Measurements from ENCODE around the gene PAK4.

The PAK4 gene

DNA sequence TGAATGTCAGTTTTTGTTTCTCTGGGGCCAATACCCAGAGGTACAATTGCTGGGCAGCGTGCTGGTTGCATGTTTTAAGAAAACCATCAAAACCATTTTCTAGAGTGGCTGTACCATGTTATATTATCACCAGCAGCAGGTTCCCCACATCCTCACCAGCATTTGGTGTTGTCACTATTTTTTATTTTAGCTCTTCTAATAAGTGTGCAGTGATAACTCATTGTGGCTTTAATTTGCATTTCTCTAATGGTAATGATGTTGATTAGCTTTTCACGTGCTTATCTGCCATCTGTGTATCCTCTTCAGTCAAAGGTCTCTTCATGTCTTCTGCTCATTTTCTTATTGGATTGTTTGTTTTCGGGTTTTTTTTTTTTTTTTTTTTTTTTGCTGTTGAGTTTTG lies 21.9 kb downstream of the PAK4 start:
- DNase-seq = no peak

DNA sequence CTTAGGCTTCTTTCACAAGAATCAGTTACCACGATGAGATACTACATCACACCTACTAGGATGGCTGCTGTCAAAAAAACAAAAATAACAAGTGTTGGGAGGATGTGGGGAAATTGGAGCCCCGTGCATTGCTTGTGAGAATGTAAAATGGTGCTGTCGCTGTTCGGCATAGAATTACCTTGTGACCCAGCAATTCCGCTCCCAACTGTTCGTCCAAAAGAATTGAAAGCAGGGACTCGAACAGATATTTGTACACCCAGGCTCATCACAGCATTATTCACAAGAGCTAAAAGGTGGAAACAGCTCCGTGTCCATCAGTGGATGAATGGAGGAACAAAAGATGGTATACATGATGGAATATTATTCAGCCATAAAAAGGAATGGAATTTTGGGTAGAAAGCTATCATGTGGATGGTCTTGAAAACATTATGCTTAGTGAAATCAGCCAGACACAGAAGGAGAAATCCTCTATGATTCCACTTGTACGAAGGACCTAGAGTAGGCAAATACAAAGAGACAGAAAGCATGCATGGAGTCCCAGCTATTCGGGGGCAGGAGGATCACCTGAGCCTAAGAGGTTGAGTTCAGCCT lies 23.4 kb downstream of the PAK4 start:
- DNase-seq = no peak

GRCh38 chr19:39150235-39150634 lies 24.6 kb downstream of the PAK4 start:
- DNase-seq = no peak

DNA sequence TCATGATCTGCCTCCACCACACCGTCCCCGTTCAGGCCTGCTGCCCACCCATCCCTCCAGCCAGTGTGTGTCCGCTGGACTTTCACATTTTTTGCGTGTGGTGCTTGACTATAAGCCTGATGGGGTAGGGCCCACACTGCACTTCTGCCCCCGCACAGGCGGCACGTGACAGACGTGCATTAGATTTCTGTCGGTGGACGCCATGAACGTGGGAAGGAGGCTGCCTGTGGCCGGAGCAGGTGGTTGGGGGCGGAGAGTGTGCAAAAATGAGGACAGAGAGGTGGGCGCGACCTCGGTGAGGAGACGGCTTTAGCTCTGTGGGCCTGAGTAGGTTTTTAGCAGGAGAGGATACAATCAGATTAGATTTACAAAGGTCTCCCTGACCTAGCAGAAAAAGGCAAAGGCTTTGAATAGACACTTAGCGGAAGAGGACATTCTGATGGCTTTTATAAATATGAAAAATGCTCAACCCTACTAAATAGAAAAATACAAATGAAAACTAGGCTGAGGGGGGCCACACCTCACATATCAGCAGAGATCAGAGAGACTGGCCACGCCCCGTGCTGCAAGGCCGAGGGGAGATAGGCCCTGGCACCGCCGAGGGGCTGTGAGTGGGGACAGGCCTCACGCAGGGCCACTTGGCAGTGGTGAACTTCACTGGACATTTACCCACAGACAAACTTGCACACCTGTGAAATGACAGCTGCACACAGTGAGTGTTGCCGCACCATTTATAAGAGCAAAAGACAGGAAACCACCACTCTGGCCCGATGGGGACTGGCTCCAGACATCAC lies 25.4 kb downstream of the PAK4 start:
- DNase-seq = no peak

GRCh38 chr19:39152066-39152465 lies 26.5 kb downstream of the PAK4 start:
- no peak for DNase-seq

DNA sequence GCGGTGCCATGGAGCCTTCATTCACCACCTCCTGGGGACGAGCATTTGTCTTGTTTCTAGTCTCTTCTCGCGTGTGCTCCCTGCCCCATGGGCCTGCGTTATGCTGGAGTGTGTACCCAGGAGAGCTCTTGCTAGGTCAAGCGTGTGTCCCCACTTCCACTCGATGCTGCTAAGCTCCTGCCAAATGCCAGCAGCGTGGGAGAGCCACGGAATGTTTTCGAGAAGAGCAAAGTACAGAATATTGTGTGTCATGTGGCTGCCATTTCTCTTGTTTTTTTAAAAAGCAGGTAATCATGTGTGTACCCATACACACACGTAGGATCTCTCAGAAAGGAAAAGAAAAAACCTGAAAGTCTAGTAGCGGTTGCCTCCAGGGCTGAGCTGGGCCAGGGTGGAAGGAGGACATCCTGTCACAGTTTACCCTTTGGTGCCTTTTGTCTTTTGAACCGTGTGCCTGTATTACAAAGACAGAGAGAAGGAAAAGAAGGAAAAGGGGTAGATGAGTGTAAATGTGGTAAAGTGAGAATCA lies 28.6 kb downstream of the PAK4 start:
- no peak for DNase-seq

GRCh38 chr19:39154629-39155100 lies 29.1 kb downstream of the PAK4 start:
- no peak for DNase-seq

DNA sequence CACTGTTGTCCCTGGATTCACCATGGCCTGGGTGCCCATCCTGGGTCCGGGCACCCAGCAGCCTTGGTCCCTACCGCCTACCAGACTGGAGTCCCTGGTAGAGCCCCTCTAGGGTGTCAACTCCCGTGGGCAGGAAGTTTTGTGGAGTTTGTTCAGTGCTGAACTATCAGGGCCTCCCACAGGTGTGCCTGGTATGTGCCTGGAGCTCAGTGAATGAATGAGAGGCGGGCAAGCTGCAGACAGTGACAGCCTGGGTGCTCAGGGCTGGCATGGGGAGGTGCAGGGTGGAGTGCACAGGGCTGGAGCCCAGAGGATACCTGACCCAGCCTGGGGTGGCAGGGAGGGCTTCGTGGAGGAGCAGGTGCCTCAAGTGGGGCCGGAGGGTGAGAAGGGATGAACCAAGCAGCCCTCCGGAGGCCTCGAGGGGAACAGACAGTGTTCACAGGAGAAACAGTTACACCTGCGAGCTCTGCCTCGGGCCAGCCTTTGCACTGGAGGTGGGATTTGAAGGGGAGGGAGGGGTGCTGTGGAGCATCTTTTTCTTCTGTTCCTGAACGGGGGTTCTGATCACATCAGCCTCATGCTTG lies 29.6 kb downstream of the PAK4 start:
- DNase-seq = no peak

DNA sequence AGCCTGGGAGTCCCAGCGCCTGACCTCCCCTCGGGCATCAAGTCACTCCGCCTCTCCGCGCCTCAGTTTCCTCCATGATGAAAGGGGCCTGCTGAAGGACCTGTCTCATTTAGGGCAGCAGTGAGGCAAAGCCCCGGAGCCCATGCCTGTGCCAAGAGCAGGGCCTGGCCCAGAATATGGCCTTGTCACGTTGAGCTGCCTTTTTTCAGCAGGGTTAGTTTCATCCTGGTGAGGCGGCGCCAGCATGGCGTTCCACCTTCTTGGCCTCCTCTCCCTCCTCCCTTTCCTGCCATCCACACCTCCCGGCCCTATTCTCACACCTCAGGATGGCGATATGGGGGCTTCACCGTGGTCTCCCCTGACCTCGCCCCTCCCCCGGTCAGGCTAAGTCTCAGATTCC lies 30.2 kb downstream of the PAK4 start:
- DNase-seq = no peak

- DNase-seq = no peak
Observed at GRCh38 chr19:39156326-39157230, 31.0 kb downstream of the PAK4 start.

GRCh38 chr19:39157275-39157996 lies 31.9 kb downstream of the PAK4 start:
- DNase-seq = no peak

DNA sequence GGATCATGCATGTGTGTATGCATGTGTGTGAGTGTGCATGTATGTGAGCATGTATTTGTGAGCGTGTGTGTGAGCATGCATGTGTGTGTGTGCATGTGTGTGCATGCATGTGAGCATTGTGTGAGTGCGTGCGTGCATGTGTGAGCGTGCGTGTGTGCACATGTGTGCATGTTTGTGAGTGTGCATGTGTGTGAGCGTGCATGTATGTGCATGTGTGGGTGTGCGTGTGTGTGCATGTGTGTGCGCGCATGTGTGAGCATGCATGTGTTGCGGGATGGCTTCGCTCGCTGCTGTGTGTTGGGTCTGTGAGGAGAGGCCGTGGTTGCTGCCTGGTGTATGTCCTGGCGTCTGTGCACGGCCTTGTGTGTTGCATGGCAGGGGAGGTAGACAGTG lies 32.4 kb downstream of the PAK4 start:
- no peak for DNase-seq

DNA sequence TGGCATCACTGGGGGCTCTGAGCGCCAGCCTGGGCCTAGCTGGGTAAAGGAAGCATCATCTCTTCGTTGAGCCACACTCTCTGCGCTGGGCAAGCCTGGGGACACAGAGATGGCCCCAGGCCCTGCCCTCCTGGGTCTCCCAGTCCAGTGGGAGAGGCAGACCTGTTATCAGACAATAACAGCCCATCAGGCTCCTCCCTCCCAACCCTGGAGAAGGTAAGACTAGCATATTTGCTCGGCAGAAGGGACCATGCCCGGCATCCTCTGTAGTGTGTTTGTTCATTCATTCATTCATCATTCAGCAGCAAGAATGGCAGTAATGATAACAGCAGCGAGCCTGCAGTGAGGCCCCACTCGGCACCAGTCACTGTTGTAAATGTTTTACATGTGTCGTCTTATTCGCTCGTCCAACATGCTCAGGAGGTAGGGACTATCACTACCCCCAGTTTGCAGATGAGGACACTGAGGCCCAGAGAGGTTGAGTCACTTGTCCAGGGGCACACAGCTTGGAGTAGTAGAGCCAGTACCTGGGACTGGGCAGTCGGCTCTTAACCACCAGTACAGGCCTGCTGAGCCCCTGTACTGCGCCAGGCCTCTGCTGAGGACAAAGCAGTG lies 33.2 kb downstream of the PAK4 start:
- DNase-seq = no peak

- DNase-seq = no peak
Observed at GRCh38 chr19:39160523-39160861, 34.9 kb downstream of the PAK4 start.

DNA sequence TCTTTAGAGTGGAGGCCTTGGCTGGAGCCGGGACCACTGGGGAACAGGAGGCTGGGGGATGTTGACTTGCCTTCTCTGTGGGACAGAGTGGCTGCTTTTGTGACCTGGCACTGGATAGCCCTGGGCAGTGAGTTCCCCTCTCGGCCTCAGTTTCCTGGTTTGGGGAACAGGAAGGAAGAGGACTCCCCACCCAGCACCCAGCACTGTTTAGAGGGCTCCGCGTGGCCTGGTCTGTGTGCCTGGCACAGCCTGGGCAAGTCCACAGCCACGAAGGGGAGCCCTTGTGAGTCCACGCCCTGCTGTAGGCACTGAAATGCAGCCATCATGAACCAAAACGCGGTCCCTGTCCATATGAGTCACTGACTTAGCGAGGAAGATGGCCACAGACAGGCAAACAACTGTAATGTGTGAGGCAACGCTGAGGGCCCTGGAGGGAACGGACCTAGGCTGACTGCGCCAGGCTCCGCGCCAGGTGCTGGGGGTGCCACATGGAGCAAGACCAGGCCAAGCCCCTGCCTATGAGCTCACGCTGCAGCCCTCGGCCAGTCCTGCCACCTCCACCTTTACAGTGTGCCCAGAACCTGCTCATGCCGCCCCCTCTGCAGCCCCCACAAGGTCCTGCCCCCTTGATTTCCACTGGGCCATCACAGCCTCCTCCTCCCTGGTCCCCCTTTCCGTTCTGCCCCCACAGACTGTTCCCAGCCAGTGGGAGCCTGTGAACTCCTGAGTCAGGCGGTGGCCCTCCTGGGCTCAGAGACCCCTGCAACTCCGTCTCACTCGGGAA lies 35.5 kb downstream of the PAK4 start:
- no peak for DNase-seq

DNA sequence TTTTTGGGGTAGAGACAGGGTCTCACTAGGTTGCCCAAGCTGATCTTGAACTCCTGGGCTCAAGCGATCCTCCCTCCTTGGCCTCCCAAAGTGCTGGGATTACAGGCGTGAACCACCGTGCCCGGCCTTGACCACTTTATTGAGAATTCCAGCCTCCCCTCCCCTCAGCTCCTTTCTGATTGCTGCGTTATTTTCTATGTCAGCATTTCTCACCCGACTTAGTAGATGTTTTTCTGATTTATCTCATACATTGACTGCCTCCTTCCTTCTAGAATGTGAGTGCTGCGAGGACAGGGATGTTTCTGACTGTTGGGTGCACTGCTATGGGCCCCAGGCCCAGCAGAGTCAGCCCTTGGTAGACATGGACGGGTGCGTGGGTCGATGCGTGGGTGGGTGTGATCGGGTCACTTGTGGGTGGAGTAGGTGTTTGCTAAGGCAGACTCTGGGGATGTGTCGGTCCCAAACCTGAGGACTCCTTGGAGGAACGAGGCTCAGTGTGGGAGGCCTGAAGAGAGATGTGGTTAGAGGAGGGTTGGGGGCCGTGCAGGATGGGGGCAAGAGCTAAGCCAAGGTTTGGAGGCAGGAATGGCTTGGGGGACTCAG lies 37.0 kb downstream of the PAK4 start:
- DNase-seq = no peak

DNA sequence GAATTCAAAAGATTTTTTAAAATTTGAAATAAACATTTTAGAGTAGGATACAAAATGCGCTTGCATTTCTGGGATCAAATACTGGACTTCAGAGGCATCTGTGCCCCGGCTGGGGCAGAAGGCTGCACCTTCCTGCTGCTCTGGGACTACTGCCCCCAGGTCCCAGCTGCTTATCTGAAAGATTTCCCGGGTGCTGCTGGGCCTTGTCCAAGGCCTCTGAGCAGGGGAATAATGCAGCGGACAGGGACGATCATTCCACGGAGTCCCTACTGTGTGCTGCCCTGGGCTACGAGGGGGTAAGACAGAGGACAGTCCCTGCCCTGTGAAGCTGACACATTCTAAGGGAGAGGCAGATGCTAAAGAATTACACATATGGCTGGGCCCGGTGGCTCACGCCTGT lies 38.0 kb downstream of the PAK4 start:
- DNase-seq = no peak

- no peak for DNase-seq
Observed at GRCh38 chr19:39164289-39164688, 38.7 kb downstream of the PAK4 start.

DNA sequence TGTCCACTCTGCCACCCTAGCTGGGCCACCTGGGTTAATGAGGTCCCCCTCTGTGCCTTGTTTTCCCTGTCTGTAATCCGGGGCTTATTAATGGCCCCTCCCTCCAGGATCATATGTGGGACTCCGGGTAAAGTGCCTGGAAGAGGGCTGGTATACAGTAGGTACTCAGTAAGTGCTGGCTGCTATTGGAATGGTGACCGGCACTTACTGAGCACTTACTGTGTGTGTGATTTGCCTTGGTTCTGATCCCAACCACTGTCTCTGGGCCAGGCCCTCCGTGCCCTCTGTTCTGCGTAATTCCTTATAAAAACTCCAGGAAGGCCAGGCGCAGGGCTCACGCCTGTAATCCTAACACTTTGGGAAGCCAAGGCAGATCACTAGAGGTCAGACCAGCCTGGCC lies 40.3 kb downstream of the PAK4 start:
- DNase-seq = no peak

GRCh38 chr19:39166571-39167391 lies 41.2 kb downstream of the PAK4 start:
- DNase-seq = no peak
